ENCODE data around the gene RHBDF2. TPM values are rescaled to one million over a fixed set of nuclear protein-coding genes. Genes with fewer than 3 reads are reported as not detected.

RHBDF2 gene
- total RNA-seq, 1 experiment from 2014 or later: 19.7 TPM

DNA sequence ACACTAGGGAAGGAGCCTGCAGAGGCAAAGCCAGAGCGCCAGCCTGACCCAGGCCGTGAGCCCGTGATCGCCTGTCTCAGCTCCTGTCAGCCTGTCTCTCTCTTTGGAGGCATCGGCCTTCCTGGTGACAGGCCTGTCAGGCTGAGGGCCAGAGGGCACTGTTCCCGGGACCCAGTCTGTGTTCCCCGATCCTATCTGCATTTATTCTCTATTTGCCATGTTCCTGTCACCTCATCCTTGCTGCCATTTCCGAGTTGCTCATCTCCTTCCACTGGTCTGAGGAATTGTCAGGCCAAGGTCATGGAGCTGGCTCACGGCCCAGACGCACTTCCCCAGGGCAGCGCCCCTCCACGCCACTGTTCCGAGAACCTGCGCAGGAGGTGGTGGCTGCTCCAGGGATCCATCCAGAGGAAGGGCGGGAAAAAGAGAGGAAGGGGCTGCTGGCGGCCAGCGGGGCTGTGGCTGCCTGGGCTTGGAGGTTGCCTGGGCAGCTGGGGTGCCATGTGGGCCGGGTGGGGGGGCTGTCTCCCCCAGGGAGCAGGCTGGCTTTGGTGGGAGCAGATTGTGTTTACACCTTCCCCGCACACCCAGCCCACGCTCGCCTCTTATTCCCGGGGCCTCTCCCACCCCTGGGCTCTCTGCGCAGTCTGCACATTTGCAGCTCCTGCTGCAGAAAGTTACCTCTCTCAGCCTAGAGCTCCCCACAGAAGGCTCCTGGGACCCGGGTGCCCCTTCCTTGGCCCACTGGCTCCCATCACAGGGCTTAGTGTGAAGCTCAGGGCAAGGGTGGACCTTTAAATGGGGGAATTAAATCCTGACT, 43.5 kb upstream of the RHBDF2 start:
- Histone ChIP-seq H4K5ac (ENCODE audit: insufficient read length, low read depth, low read length) (no peak overlapping the region), H3K27ac (ENCODE audit: insufficient read length, low read depth, low read length) (no peak overlapping the region), H4K91ac (ENCODE audit: insufficient read length, low read depth, low read length) (no peak overlapping the region), H2BK120ac (ENCODE audit: low read depth, low read length, poor library complexity, severe bottlenecking) (no peak overlapping the region), H2BK15ac (ENCODE audit: low read depth, low read length) (no peak overlapping the region), H2BK5ac (ENCODE audit: insufficient read length, low read length) (no peak overlapping the region), H2AFZ (ENCODE audit: low read length) (no peak overlapping the region), H3K4me1 (ENCODE audit: insufficient read depth, low read length) (peaks cover 2% of the 10 kb centered on the region; the same call in 1 of the 2 replicates), H2BK12ac (ENCODE audit: insufficient read length, low read depth, low read length) (no peak overlapping the region), H4K8ac (replicated peaks; ENCODE audit: insufficient read length, low read depth, low read length) (no peak overlapping the region), H3K4me2 (ENCODE audit: insufficient read depth, insufficient read length, low read length) (no peak overlapping the region), H3T11ph (ENCODE audit: low read length) (no peak overlapping the region), H4K20me1 (ENCODE audit: control insufficient read depth, insufficient read depth, insufficient read length) (no peaks in the 10 kb centered on the region), H3K23me2 (ENCODE audit: insufficient read length, low read depth, low read length, poor library complexity, severe bottlenecking) (peaks cover 4% of the 10 kb centered on the region), H3K18ac (ENCODE audit: insufficient read length, low read depth, low read length) (no peak overlapping the region), H2AK5ac (ENCODE audit: insufficient read length, low read length) (no peak overlapping the region), H2BK20ac (ENCODE audit: low read depth, low read length, poor library complexity, severe bottlenecking) (no peak overlapping the region), H3K9me3 (ENCODE audit: control insufficient read depth, low read depth, low read length) (no peaks in the 10 kb centered on the region), H3K56ac (ENCODE audit: insufficient read length, low read depth, low read length) (no peak overlapping the region), H3K14ac (ENCODE audit: insufficient read depth, low read length) (no peak overlapping the region), H3K23ac (ENCODE audit: insufficient read length, low read depth, low read length) (no peak overlapping the region), H3K79me1 (ENCODE audit: insufficient read depth, low read depth, low read length, poor library complexity, severe bottlenecking) (no peaks in the 10 kb centered on the region), H3K4ac (ENCODE audit: low read depth, low read length) (no peak overlapping the region), H3K27me3 (ENCODE audit: insufficient read depth, low read length) (no peaks in the 10 kb centered on the region), H3K79me2 (ENCODE audit: insufficient read depth, low read length) (no peaks in the 10 kb centered on the region), H3K9ac (ENCODE audit: extremely low read depth, insufficient read length, low read length) (no peak overlapping the region)
- DNase-seq: no peak
- Mint-ChIP-seq H3K4me3 (peak overlapping the region in 1 of 2 experiments; percentile 16; a peak in 2 of 5 replicates), H3K9me3 (no peaks in the 10 kb centered on the region), H3K27me3 (ENCODE audit: low read depth) (peaks cover 19% of the 10 kb centered on the region), H3K27ac (no peak overlapping the region), H3K4me1 (peaks cover 29 to 31% of the 10 kb centered on the region in 2 experiments), H3K36me3 (ENCODE audit: insufficient read depth in 1 of 3, low read depth in 3 of 3) (no peaks in the 10 kb centered on the region)
- no CpG with 5 or more reads among the region's 24 CpGs for WGBS (ENCODE audit: extremely low coverage, insufficient read length, low lambda C conversion rate)
- TF ChIP-seq CTCF (conservative IDR thresholded peaks at IDR 0.05): no peak

Data from H9 (cell line).